Brain microvascular endothelial cell (primary cell): ENCODE measurements around the gene LCN12.
"Not testable (repeated sequence)": the region's sequence is repeated elsewhere in the genome, so short reads cannot be mapped to it uniquely, and the experiment has no call there.

ENCODE experiments used
- DNase-seq: peaks from one replicate; pipeline ENCODE4 v3.0.0-alpha.2; 2020
- H3K27ac ChIP-seq: fragments of 250-450 bp; sonication (Bioruptor Pico); 2 replicates; pipeline ENCODE4 v1.5.1; 2020; ENCODE audit warnings: mild to moderate bottlenecking, moderate library complexity
- H3K27me3 ChIP-seq: fragments of 250-450 bp; sonication (Bioruptor Pico); replicated peaks from 2 replicates; pipeline ENCODE4 v1.5.1; 2020; ENCODE audit warnings: mild to moderate bottlenecking
- H3K36me3 ChIP-seq: fragments of 250-450 bp; sonication (Bioruptor Pico); replicated peaks from 2 replicates; pipeline ENCODE4 v1.5.1; 2020; ENCODE audit warnings: mild to moderate bottlenecking
- H3K4me3 ChIP-seq: 2 replicates; pipeline ENCODE4 v1.5.1; 2011; ENCODE audit warnings: low read depth, mild to moderate bottlenecking, control low read depth, low read length, moderate library complexity
- CTCF ChIP-seq: IDR thresholded peaks from 2 replicates; pipeline ENCODE4 v1.5.1; 2011; ENCODE audit warnings: low read depth, mild to moderate bottlenecking, moderate library complexity, low read length, control low read depth, inconsistent platforms; ENCODE audit errors: missing control alignments
- in situ Hi-C: cut with HindIII; loops from 2 replicates; pipeline ENCODE4 v1.10.0; 2017; ENCODE audit warnings: low sequenced_read_pairs, low pct_ligation_motif_present

The LCN12 gene

GRCh38 chr9:137000177-137000930 lies 48.3 kb downstream of the LCN12 start:
- TF ChIP-seq CTCF: no peak
- Histone ChIP-seq H3K4me3 (no peak overlapping the region), H3K27ac (peak overlapping the region; percentile 69), H3K36me3 (no peaks in the 10 kb centered on the region), H3K27me3 (no peaks in the 10 kb centered on the region)
- DNase-seq: peak; percentile 66
- in situ Hi-C loops: no loop called here

- no peak for TF ChIP-seq CTCF
- DNase-seq: no peak
Measured at GRCh38 chr9:137001857-137002645, 50.0 kb downstream of the LCN12 start.

GRCh38 chr9:137002646-137003041 lies 50.6 kb downstream of the LCN12 start:
- Histone ChIP-seq H3K27me3 (no peaks in the 10 kb centered on the region), H3K27ac (no peak overlapping the region), H3K4me3 (no peak overlapping the region), H3K36me3 (no peaks in the 10 kb centered on the region)
- in situ Hi-C loops: no loop called here
- no peak for TF ChIP-seq CTCF
- DNase-seq: no peak

More at GRCh38 chr9:137001857-137002645, 50.0 kb downstream of the LCN12 start:
- Histone ChIP-seq H3K27me3 (no peaks in the 10 kb centered on the region), H3K4me3 (no peak overlapping the region), H3K27ac (no peak overlapping the region), H3K36me3 (no peaks in the 10 kb centered on the region)
- in situ Hi-C loops: no loop called here

GRCh38 chr9:137004285-137004684 lies 52.2 kb downstream of the LCN12 start:
- H3K27me3 ChIP-seq, H3K27ac ChIP-seq, in situ Hi-C loops, H3K36me3 ChIP-seq, H3K4me3 ChIP-seq: not testable (repeated sequence)
- DNase-seq: peak; percentile 25
- TF ChIP-seq CTCF: peak; percentile 47
